ENCODE measurements around the gene KRTDAP. TPM values are rescaled to one million over a fixed set of nuclear protein-coding genes. Genes with fewer than 3 reads are reported as not detected.

The KRTDAP gene
- total RNA-seq, 1 donor from 2014 or later: not detected

DNA sequence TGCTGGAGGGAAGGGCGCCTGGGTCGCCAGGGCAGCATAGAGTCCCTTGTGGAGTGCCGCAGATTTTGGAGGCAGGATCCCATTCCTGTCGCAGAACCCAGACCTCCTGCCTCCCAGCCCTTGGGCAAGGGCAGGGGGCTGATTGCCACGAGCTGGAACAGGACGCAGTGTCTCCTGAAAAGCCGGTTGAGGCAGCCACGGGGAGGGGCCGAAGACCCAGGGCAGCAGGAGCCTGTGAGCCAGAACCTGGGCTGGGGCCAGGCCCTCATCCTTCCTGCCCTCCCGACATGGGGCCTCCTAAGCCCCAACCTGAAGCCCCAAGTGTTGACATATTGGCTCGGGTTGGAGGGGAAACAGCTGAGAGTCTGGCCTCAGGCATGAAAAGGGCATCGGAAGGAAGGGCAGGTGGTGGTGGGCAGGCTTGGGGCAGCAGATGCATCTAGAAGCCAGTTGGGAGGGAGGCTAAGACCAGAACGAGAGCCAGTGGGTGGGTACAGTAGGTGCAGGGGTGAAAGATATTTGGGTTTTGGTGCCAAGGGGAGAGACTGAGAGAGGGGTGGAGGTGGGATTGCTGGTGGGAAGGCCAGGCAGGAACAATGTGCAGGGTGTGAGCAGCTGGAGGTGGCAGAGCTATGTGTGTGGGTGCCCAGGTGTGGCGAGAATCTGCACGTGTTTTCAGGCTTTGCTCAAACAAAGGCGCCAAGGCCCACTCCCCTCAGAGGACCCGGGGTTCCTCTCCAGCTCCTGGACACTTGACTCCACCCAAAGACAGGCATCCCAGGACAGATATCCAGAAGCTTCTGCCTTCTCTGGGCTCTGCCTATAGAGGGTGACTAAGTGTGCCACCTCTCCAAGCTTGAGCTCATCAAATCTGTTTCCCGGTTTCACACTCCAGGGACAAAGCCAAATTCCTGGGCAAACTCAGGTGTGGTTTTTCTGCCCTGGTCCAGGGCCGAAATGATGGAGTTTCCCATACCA lies 39.3 kb upstream of the KRTDAP start:
- Histone ChIP-seq H4K20me1 (ENCODE audit: insufficient read depth, low read length) (no peaks in the 10 kb centered on the region), H3K27ac (ENCODE audit: low read depth, low read length) (no peak overlapping the region), H3K4me2 (ENCODE audit: low read length) (no peak overlapping the region), H3K9me3 (ENCODE audit: insufficient read depth, low read depth, low read length) (no peaks in the 10 kb centered on the region), H3K4me3 (ENCODE audit: insufficient read depth, low read depth, low read length) (no peak overlapping the region), H2AFZ (ENCODE audit: low read depth, low read length) (no peak overlapping the region), H3K9ac (ENCODE audit: low read length) (no peak overlapping the region), H3K79me2 (ENCODE audit: insufficient read depth, low read length) (no peaks in the 10 kb centered on the region), H3K4me1 (ENCODE audit: insufficient read depth, low read length) (no peaks in the 10 kb centered on the region), H3K27me3 (ENCODE audit: insufficient read depth, low read length) (peaks cover 27% of the 10 kb centered on the region), H3K36me3 (ENCODE audit: insufficient read depth, low read length) (no peaks in the 10 kb centered on the region)
- Mint-ChIP-seq H3K36me3 (ENCODE audit: low read depth, unreplicated experiment) (no peaks in the 10 kb centered on the region), H3K4me1 (ENCODE audit: low read depth, unreplicated experiment) (no peaks in the 10 kb centered on the region), H3K27me3 (ENCODE audit: low read depth, unreplicated experiment) (peaks cover 34% of the 10 kb centered on the region), H3K4me3 (ENCODE audit: unreplicated experiment) (no peak overlapping the region), H3K9me3 (ENCODE audit: unreplicated experiment) (no peaks in the 10 kb centered on the region), H3K27ac (ENCODE audit: unreplicated experiment) (no peak overlapping the region)
- TF ChIP-seq EZH2 (IDR thresholded peaks at IDR 0.05; ENCODE audit: insufficient read depth, low read length): no peak
- TF ChIP-seq, protein P1, sequence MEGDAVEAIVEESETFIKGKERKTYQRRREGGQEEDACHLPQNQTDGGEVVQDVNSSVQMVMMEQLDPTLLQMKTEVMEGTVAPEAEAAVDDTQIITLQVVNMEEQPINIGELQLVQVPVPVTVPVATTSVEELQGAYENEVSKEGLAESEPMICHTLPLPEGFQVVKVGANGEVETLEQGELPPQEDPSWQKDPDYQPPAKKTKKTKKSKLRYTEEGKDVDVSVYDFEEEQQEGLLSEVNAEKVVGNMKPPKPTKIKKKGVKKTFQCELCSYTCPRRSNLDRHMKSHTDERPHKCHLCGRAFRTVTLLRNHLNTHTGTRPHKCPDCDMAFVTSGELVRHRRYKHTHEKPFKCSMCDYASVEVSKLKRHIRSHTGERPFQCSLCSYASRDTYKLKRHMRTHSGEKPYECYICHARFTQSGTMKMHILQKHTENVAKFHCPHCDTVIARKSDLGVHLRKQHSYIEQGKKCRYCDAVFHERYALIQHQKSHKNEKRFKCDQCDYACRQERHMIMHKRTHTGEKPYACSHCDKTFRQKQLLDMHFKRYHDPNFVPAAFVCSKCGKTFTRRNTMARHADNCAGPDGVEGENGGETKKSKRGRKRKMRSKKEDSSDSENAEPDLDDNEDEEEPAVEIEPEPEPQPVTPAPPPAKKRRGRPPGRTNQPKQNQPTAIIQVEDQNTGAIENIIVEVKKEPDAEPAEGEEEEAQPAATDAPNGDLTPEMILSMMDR (IDR thresholded peaks at IDR 0.05; ENCODE audit: insufficient read depth, low read depth, low read length): no peak
- FAIRE-seq: no peak
- no peak for DNase-seq (ENCODE audit: low read depth)

- peak within 1 kb of the TSS; percentile 62 for H3K27ac Mint-ChIP-seq (ENCODE audit: unreplicated experiment)
- peaks cover 32% of the 10 kb centered on the region for H3K27me3 Mint-ChIP-seq (ENCODE audit: low read depth, unreplicated experiment)
- H3K36me3 ChIP-seq (ENCODE audit: insufficient read depth, low read length): no peaks in the 10 kb centered on the region
- no peak within 1 kb of the TSS for H3K4me3 Mint-ChIP-seq (ENCODE audit: unreplicated experiment)
- no peak within 1 kb of the TSS for H3K9ac ChIP-seq (ENCODE audit: low read length)
- DNase-seq (ENCODE audit: low read depth): peak; percentile 29
- peaks cover 18% of the 10 kb centered on the region for H3K27me3 ChIP-seq (ENCODE audit: insufficient read depth, low read length)
- no peak within 1 kb of the TSS for H3K4me3 ChIP-seq (ENCODE audit: insufficient read depth, low read depth, low read length)
- peak; percentile 23 for FAIRE-seq
- H3K4me1 ChIP-seq (ENCODE audit: insufficient read depth, low read length): no peaks in the 10 kb centered on the region
- no peaks in the 10 kb centered on the region for H3K9me3 Mint-ChIP-seq (ENCODE audit: unreplicated experiment)
- TF ChIP-seq EZH2 (IDR thresholded peaks at IDR 0.05; ENCODE audit: insufficient read depth, low read length): no peak
- TF ChIP-seq, protein P1 (IDR thresholded peaks at IDR 0.05; ENCODE audit: insufficient read depth, low read depth, low read length): no peak
- no peaks in the 10 kb centered on the region for H3K4me1 Mint-ChIP-seq (ENCODE audit: low read depth, unreplicated experiment)
- H2AFZ ChIP-seq (ENCODE audit: low read depth, low read length): no peak within 1 kb of the TSS
- H3K4me2 ChIP-seq (ENCODE audit: low read length): no peak within 1 kb of the TSS
- no peak within 1 kb of the TSS for H3K27ac ChIP-seq (ENCODE audit: low read depth, low read length)
- H3K79me2 ChIP-seq (ENCODE audit: insufficient read depth, low read length): no peaks in the 10 kb centered on the region
- H4K20me1 ChIP-seq (ENCODE audit: insufficient read depth, low read length): no peaks in the 10 kb centered on the region
- no peaks in the 10 kb centered on the region for H3K9me3 ChIP-seq (ENCODE audit: insufficient read depth, low read depth, low read length)
- H3K36me3 Mint-ChIP-seq (ENCODE audit: low read depth, unreplicated experiment): no peaks in the 10 kb centered on the region
These were observed 38.2 kb upstream of the KRTDAP start, which contains the start of gene SBSN for GRCh38 chr19:35528218-35529038. Gene SBSN (minus strand): TSS chr19:35528311. CDS start chr19:35528281, 30 bp downstream.

Measured in astrocyte (in vitro differentiated cells and primary cell).